ENCODE data around the gene ANKRD53.

Gene ANKRD53

DNA sequence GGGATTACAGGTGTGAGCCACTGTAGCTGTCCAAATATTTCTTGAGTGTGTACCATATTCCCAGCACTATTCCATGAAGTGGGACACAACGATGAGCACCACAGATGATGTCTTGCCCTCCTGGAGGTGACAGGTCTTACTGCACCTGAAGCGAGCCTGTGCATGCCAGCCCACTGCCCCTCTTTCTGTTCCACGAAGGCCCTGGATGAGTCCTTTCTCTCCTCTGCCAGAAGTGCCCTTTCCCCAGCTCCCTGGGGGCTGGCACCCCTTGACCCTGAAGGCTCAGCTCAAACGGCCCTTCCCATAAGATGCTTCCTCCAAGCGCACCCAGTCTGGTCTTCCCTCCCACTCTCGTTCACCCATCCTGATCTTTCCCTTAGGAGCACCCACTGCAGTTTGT lies 37.2 kb upstream of the ANKRD53 start:
- Histone ChIP-seq H3F3A (ENCODE audit: control insufficient read depth, insufficient read depth) (no peaks in the 10 kb centered on the region), H3K27me3 (ENCODE audit: control insufficient read depth, low read length) (no peaks in the 10 kb centered on the region), H3K4me1 (ENCODE audit: control insufficient read depth, low read length) (no peaks in the 10 kb centered on the region; the same call in 1 of the 2 replicates), H3K79me2 (ENCODE audit: control insufficient read depth, low read length) (no peaks in the 10 kb centered on the region), H3K4me3 (ENCODE audit: low read length) (no peak overlapping the region), H3K36me3 (ENCODE audit: control insufficient read depth, low read length) (no peaks in the 10 kb centered on the region), H3K9me3 (ENCODE audit: control insufficient read depth, insufficient read depth, low read length) (no peaks in the 10 kb centered on the region), H3K9me2 (replicated peaks; ENCODE audit: control insufficient read depth, low read length) (no peaks in the 10 kb centered on the region), H3K27ac (ENCODE audit: low read depth, low read length) (no peak overlapping the region), H3K4me2 (ENCODE audit: low read length) (no peak overlapping the region), H4K20me1 (ENCODE audit: control insufficient read depth, insufficient read depth, low read depth, low read length) (no peaks in the 10 kb centered on the region)
- TF ChIP-seq, protein P1, sequence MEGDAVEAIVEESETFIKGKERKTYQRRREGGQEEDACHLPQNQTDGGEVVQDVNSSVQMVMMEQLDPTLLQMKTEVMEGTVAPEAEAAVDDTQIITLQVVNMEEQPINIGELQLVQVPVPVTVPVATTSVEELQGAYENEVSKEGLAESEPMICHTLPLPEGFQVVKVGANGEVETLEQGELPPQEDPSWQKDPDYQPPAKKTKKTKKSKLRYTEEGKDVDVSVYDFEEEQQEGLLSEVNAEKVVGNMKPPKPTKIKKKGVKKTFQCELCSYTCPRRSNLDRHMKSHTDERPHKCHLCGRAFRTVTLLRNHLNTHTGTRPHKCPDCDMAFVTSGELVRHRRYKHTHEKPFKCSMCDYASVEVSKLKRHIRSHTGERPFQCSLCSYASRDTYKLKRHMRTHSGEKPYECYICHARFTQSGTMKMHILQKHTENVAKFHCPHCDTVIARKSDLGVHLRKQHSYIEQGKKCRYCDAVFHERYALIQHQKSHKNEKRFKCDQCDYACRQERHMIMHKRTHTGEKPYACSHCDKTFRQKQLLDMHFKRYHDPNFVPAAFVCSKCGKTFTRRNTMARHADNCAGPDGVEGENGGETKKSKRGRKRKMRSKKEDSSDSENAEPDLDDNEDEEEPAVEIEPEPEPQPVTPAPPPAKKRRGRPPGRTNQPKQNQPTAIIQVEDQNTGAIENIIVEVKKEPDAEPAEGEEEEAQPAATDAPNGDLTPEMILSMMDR (IDR thresholded peaks at IDR 0.05; ENCODE audit: low read depth, low read length, poor library complexity, severe bottlenecking), result no peak
- no peak for TF ChIP-seq EZH2phosphoT487 (IDR thresholded peaks at IDR 0.05; ENCODE audit: borderline replicate concordance, low read length)

- Histone ChIP-seq H3K79me2 (ENCODE audit: control insufficient read depth, low read length) (no peaks in the 10 kb centered on the region), H3K4me2 (ENCODE audit: low read length) (no peak overlapping the region), H3K4me3 (ENCODE audit: low read length) (no peak overlapping the region), H3K9me3 (ENCODE audit: control insufficient read depth, insufficient read depth, low read length) (no peaks in the 10 kb centered on the region), H3K27me3 (ENCODE audit: control insufficient read depth, low read length) (no peaks in the 10 kb centered on the region), H3F3A (ENCODE audit: control insufficient read depth, insufficient read depth) (no peaks in the 10 kb centered on the region), H3K4me1 (ENCODE audit: control insufficient read depth, low read length) (peaks cover 3% of the 10 kb centered on the region), H3K27ac (ENCODE audit: low read depth, low read length) (no peak overlapping the region), H3K36me3 (ENCODE audit: control insufficient read depth, low read length) (no peaks in the 10 kb centered on the region), H3K9me2 (replicated peaks; ENCODE audit: control insufficient read depth, low read length) (no peaks in the 10 kb centered on the region), H4K20me1 (ENCODE audit: control insufficient read depth, insufficient read depth, low read depth, low read length) (no peaks in the 10 kb centered on the region)
- TF ChIP-seq, protein P1 (IDR thresholded peaks at IDR 0.05; ENCODE audit: low read depth, low read length, poor library complexity, severe bottlenecking), result no peak
- TF ChIP-seq EZH2phosphoT487 (IDR thresholded peaks at IDR 0.05; ENCODE audit: borderline replicate concordance, low read length), result no peak
Observed at GRCh38 chr2:70941701-70942100, 36.7 kb upstream of the ANKRD53 start.

- no peaks in the 10 kb centered on the region for H3K79me2 ChIP-seq (ENCODE audit: control insufficient read depth, low read length)
- H3K36me3 ChIP-seq (ENCODE audit: control insufficient read depth, low read length), result no peaks in the 10 kb centered on the region
- TF ChIP-seq, protein P1 (IDR thresholded peaks at IDR 0.05; ENCODE audit: low read depth, low read length, poor library complexity, severe bottlenecking), result no peak
- no peak for TF ChIP-seq EZH2phosphoT487 (IDR thresholded peaks at IDR 0.05; ENCODE audit: borderline replicate concordance, low read length)
- no peak overlapping the region for H3K4me3 ChIP-seq (ENCODE audit: low read length)
- H3K27ac ChIP-seq (ENCODE audit: low read depth, low read length), result no peak overlapping the region
- H3K27me3 ChIP-seq (ENCODE audit: control insufficient read depth, low read length), result no peaks in the 10 kb centered on the region
- H3K4me1 ChIP-seq (ENCODE audit: control insufficient read depth, low read length), result peaks cover 12% of the 10 kb centered on the region
- no peaks in the 10 kb centered on the region for H4K20me1 ChIP-seq (ENCODE audit: control insufficient read depth, insufficient read depth, low read depth, low read length)
- H3F3A ChIP-seq (ENCODE audit: control insufficient read depth, insufficient read depth), result no peaks in the 10 kb centered on the region
- no peaks in the 10 kb centered on the region for H3K9me3 ChIP-seq (ENCODE audit: control insufficient read depth, insufficient read depth, low read length)
- H3K4me2 ChIP-seq (ENCODE audit: low read length), result no peak overlapping the region
- no peaks in the 10 kb centered on the region for H3K9me2 ChIP-seq (replicated peaks; ENCODE audit: control insufficient read depth, low read length)
Observed at GRCh38 chr2:70942396-70943204, 35.8 kb upstream of the ANKRD53 start.

Data from DOHH2 (cell line).